HG03460 (cell line): ENCODE data around the gene METTL4.

Source experiments
- ATAC-seq: cut with Tn5 transposase; IDR thresholded peaks from one replicate; pipeline ENCODE4 v1.9.1; 2021; ENCODE audit not compliant: unreplicated experiment

The METTL4 gene

GRCh38 chr18:2571200-2572170, at the start of gene METTL4, which contains the start of gene NDC80:
Gene METTL4 (minus strand): TSS chr18:2571505. CDS start chr18:2567216, 4,289 bp downstream.
Gene NDC80 (plus strand): TSS chr18:2571557. CDS start chr18:2572986, 1,429 bp downstream.
- ATAC-seq, result peak; percentile 72

- ATAC-seq, result no peak
These were observed 46.7 kb upstream of the METTL4 start for GRCh38 chr18:2618009-2618408.

GRCh38 chr18:2617401-2617998, 46.2 kb upstream of the METTL4 start:
- no peak for ATAC-seq

GRCh38 chr18:2612996-2613395, 41.7 kb upstream of the METTL4 start:
- no peak for ATAC-seq

- ATAC-seq, result no peak
These were observed 39.2 kb upstream of the METTL4 start for GRCh38 chr18:2610549-2610948.

- no peak for ATAC-seq
These were observed 38.3 kb upstream of the METTL4 start for GRCh38 chr18:2609604-2610003.

GRCh38 chr18:2606335-2606734, 35.0 kb upstream of the METTL4 start:
- ATAC-seq, result no peak

- no peak for ATAC-seq
These were observed 31.5 kb upstream of the METTL4 start for GRCh38 chr18:2602844-2603243.

- ATAC-seq, result no peak
These were observed 26.3 kb upstream of the METTL4 start for GRCh38 chr18:2597639-2598038.

GRCh38 chr18:2590303-2590702, 19.0 kb upstream of the METTL4 start:
- ATAC-seq, result no peak

- no peak for ATAC-seq
These were observed 18.2 kb upstream of the METTL4 start for GRCh38 chr18:2589345-2590068.

- no peak for ATAC-seq
These were observed 17.5 kb upstream of the METTL4 start for GRCh38 chr18:2588666-2589344.

- no peak for ATAC-seq
These were observed 16.5 kb upstream of the METTL4 start for GRCh38 chr18:2587788-2588187.

GRCh38 chr18:2573408-2573807, 2.1 kb upstream of the METTL4 start:
- ATAC-seq, result no peak

- no peak for ATAC-seq
These were observed 1.6 kb upstream of the METTL4 start for GRCh38 chr18:2572892-2573291.

- ATAC-seq, result no peak
These were observed 865 bp upstream of the METTL4 start for GRCh38 chr18:2572171-2572569.

- ATAC-seq, result peak; percentile 45
These were observed 519 bp downstream of the METTL4 start for GRCh38 chr18:2570772-2571199.

- ATAC-seq, result no peak
These were observed 1.7 kb downstream of the METTL4 start for GRCh38 chr18:2569338-2570207.

GRCh38 chr18:2568605-2569004, 2.7 kb downstream of the METTL4 start:
- ATAC-seq, result no peak

GRCh38 chr18:2568129-2568528, 3.2 kb downstream of the METTL4 start:
- no peak for ATAC-seq
